GM23338 (cell line): Measurements from ENCODE around the gene DIP2C. TPM values are rescaled to one million over a fixed set of nuclear protein-coding genes. Genes with fewer than 3 reads are reported as not detected.

ENCODE experiments used
- ATAC-seq: fragments of 200-7000 bp; cut with Tn5 transposase; 3 replicates; pipeline ENCODE4 v1.9.1; 2020
- DNase-seq: peaks from one replicate; pipeline ENCODE4 v3.0.0-alpha.2; 2015; ENCODE audit warnings: low spot score
- H2AFZ ChIP-seq: fragments of 200-600 bp; sonication (generic); 2 replicates; pipeline ENCODE4 v1.8.0; 2016; ENCODE audit warnings: antibody characterized with exemption, mild to moderate bottlenecking, moderate library complexity
- H3F3A ChIP-seq: fragments of 200-600 bp; sonication (generic); replicated peaks from 2 replicates; pipeline ENCODE4 v1.8.0; 2017; ENCODE audit warnings: antibody characterized with exemption, mixed run types, low read depth
- H3K27ac ChIP-seq: fragments of 200-600 bp; sonication (generic); 2 replicates; pipeline ENCODE4 v1.6.1; 2016; ENCODE audit warnings: low read depth
- H3K27me3 ChIP-seq: fragments of 200-600 bp; sonication (generic); 2 replicates; pipeline ENCODE4 v1.8.0; 2016; ENCODE audit warnings: mild to moderate bottlenecking, mixed run types, moderate library complexity; ENCODE audit not compliant: insufficient read depth
- H3K36me3 ChIP-seq: fragments of 200-600 bp; sonication (generic); 2 replicates; pipeline ENCODE4 v1.8.0; 2016; ENCODE audit warnings: mild to moderate bottlenecking; ENCODE audit not compliant: insufficient read depth
- H3K4me1 ChIP-seq: fragments of 200-600 bp; sonication (generic); 2 replicates; pipeline ENCODE4 v1.8.0; 2016; ENCODE audit warnings: mild to moderate bottlenecking, moderate library complexity; ENCODE audit not compliant: insufficient read depth
- H3K4me2 ChIP-seq: fragments of 200-600 bp; sonication (generic); 2 replicates; pipeline ENCODE4 v1.7.1; 2017; ENCODE audit warnings: mixed run types
- H3K4me3 ChIP-seq: fragments of 200-600 bp; sonication (generic); 2 replicates; pipeline ENCODE4 v1.6.1; 2016; ENCODE audit warnings: mixed run types
- H3K79me2 ChIP-seq: fragments of 200-600 bp; sonication (generic); replicated peaks from 2 replicates; pipeline ENCODE4 v1.8.0; 2017; ENCODE audit warnings: mild to moderate bottlenecking; ENCODE audit not compliant: insufficient read depth
- H3K9me2 ChIP-seq: fragments of 200-600 bp; sonication (generic); 2 replicates; pipeline ENCODE4 v1.8.0; 2017; ENCODE audit not compliant: insufficient read depth
- H4K20me1 ChIP-seq: fragments of 200-600 bp; sonication (generic); replicated peaks from 2 replicates; pipeline ENCODE4 v1.8.0; 2017; ENCODE audit warnings: mild to moderate bottlenecking; ENCODE audit not compliant: insufficient read depth
- H3K27ac Mint-ChIP-seq: 2 replicates; pipeline ENCODE4 v1.8.0; 2020; ENCODE audit warnings: inconsistent platforms, mild to moderate bottlenecking, moderate library complexity, mixed read lengths
- H3K27me3 Mint-ChIP-seq: 3 replicates; pipeline ENCODE4 v1.8.0; 2022; ENCODE audit warnings: low read depth, mild to moderate bottlenecking, moderate library complexity, mixed read lengths, inconsistent platforms; ENCODE audit not compliant: insufficient read depth, poor library complexity
- H3K36me3 Mint-ChIP-seq: 3 replicates; pipeline ENCODE4 v1.8.0; 2021; ENCODE audit warnings: low read depth, mild to moderate bottlenecking, inconsistent platforms, moderate library complexity, mixed read lengths
- H3K4me1 Mint-ChIP-seq: 3 replicates; pipeline ENCODE4 v1.8.0; 2020; ENCODE audit warnings: mild to moderate bottlenecking, inconsistent platforms, mixed read lengths
- H3K4me3 Mint-ChIP-seq: 3 replicates; pipeline ENCODE4 v1.8.0; 2021; ENCODE audit warnings: moderate library complexity, mild to moderate bottlenecking, inconsistent platforms, mixed read lengths
- H3K9me3 Mint-ChIP-seq: 3 replicates; pipeline ENCODE4 v1.8.0; 2020; ENCODE audit warnings: moderate library complexity, mild to moderate bottlenecking, inconsistent platforms, mixed read lengths
- CREB1 ChIP-seq: fragments of 250-450 bp; sonication (Bioruptor Pico); IDR thresholded peaks from 2 replicates; pipeline ENCODE4 v1.5.0; 2020; ENCODE audit warnings: low read depth, mild to moderate bottlenecking, moderate library complexity
- EZH2 ChIP-seq: fragments of 200-600 bp; sonication (generic); IDR thresholded peaks from one replicate; pipeline ENCODE4 v1.8.0; 2017; ENCODE audit warnings: antibody characterized with exemption, mild to moderate bottlenecking, low read depth; ENCODE audit not compliant: unreplicated experiment
- EZH2phosphoT487 ChIP-seq: fragments of 200-600 bp; sonication (generic); IDR thresholded peaks from one replicate; pipeline ENCODE4 v1.8.1; 2018; ENCODE audit warnings: antibody characterized with exemption; ENCODE audit not compliant: unreplicated experiment
- JUNB ChIP-seq: IDR thresholded peaks from one replicate; pipeline ENCODE4 v1.6.1; 2016; ENCODE audit warnings: antibody characterized with exemption; ENCODE audit not compliant: unreplicated experiment
- NANOG ChIP-seq: IDR thresholded peaks from 2 replicates; pipeline ENCODE4 v1.6.1; 2016; ENCODE audit warnings: antibody characterized with exemption, borderline replicate concordance
- POLR2AphosphoS5 ChIP-seq: IDR thresholded peaks from 2 replicates; pipeline ENCODE4 v1.6.1; 2016; ENCODE audit warnings: antibody characterized with exemption, low read depth
- STAT1 ChIP-seq: IDR thresholded peaks from one replicate; pipeline ENCODE4 v1.6.1; 2016; ENCODE audit warnings: antibody characterized with exemption; ENCODE audit not compliant: unreplicated experiment
- ZNF331 ChIP-seq: fragments of 250-450 bp; sonication (Bioruptor Pico); IDR thresholded peaks from 2 replicates; pipeline ENCODE4 v1.5.0; 2020; ENCODE audit warnings: low read depth, mild to moderate bottlenecking, moderate library complexity
- polyA plus RNA-seq: library from polyadenylated mRNA; unstranded; fragments of >200 nt; fragmentation: Nextera tagmentation; extraction: Ambion mirVana; gene quantifications from 2 replicates; pipeline ENCODE4 v1.2.1, GENCODE V29; 2016
- total RNA-seq: library from RNA; depleted of rRNA; stranded (reverse); fragments of >200 nt; shearing (Covaris generic); gene quantifications from 2 replicates; pipeline ENCODE4 v1.2.3, GENCODE V29; 2014
- TF ChIP-seq, protein P1 (sequence below): IDR thresholded peaks from 2 replicates; pipeline ENCODE4 v1.6.1; 2016; ENCODE audit warnings: antibody characterized with exemption
- TF ChIP-seq, protein P2 (sequence below), 2 experiments: fragments of 200-600 bp in 1 of 2; sonication (generic) in 1 of 2; conservative IDR thresholded peaks; 2 replicates each; pipeline versions ENCODE4 v1.5.1 to v1.6.1; 2016 to 2017; ENCODE audit warnings: antibody characterized with exemption in 2 of 2, low read depth in 2 of 2, mild to moderate bottlenecking in 2 of 2, moderate library complexity in 1 of 2
- TF ChIP-seq, protein P3 (sequence below): fragments of 250-450 bp; sonication (Bioruptor Pico); IDR thresholded peaks from 2 replicates; pipeline ENCODE4 v1.5.0; 2020; ENCODE audit warnings: mild to moderate bottlenecking, moderate library complexity

DIP2C gene
- total and polyA plus RNA-seq, 2 experiments from 2014 or later = 5.1 to 7.7 TPM

DNA sequence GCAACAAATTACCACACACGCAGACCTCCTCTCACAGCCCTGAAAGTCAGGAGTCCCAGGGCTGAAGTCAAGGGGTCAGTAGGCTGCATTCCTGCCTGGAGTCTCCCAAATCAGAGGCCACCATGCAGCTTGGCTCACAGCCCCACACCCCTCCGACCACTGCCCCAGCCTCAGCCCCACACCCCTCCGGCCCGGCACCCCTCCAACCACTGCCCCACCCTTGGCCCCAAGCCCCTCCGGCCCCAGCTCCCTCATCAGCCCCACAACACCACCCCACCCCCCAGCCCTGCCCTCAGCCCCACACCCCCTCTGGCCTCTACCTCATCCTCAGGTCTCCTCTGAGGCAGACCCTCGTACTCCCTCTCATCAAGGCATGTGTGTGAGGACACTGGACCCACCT lies 85.7 kb downstream of the DIP2C start:
- Mint-ChIP-seq H3K4me1 (peaks cover 37% of the 10 kb centered on the region), H3K27ac (no peak overlapping the region), H3K27me3 (peaks cover 2% of the 10 kb centered on the region), H3K9me3 (no peaks in the 10 kb centered on the region; the same call in 2 of the 3 replicates), H3K4me3 (no peak overlapping the region), H3K36me3 (no peaks in the 10 kb centered on the region)
- H3F3A ChIP-seq = no peaks in the 10 kb centered on the region
- H3K4me3 ChIP-seq = no peak overlapping the region
- peak; percentile 12; the same call in 1 of the 3 replicates for ATAC-seq
- H3K4me2 ChIP-seq = no peak overlapping the region
- no peaks in the 10 kb centered on the region; the same call in 1 of the 2 replicates for H3K4me1 ChIP-seq
- no peak overlapping the region for H3K27ac ChIP-seq
- H3K79me2 ChIP-seq = peaks cover 23% of the 10 kb centered on the region
- no peak for DNase-seq
- peaks cover 3% of the 10 kb centered on the region for H4K20me1 ChIP-seq
- H3K27me3 ChIP-seq = no peaks in the 10 kb centered on the region
- H2AFZ ChIP-seq = no peak overlapping the region
- TF ChIP-seq STAT1 (no peak), NANOG (no peak), JUNB (no peak), EZH2phosphoT487 (no peak), CREB1 (CRISPR knock-in tag) (no peak), ZNF331 (CRISPR knock-in tag) (no peak), POLR2AphosphoS5 (no peak), EZH2 (no peak)
- TF ChIP-seq, protein P1, sequence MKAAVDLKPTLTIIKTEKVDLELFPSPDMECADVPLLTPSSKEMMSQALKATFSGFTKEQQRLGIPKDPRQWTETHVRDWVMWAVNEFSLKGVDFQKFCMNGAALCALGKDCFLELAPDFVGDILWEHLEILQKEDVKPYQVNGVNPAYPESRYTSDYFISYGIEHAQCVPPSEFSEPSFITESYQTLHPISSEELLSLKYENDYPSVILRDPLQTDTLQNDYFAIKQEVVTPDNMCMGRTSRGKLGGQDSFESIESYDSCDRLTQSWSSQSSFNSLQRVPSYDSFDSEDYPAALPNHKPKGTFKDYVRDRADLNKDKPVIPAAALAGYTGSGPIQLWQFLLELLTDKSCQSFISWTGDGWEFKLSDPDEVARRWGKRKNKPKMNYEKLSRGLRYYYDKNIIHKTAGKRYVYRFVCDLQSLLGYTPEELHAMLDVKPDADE = no peak
- TF ChIP-seq, protein P2, sequence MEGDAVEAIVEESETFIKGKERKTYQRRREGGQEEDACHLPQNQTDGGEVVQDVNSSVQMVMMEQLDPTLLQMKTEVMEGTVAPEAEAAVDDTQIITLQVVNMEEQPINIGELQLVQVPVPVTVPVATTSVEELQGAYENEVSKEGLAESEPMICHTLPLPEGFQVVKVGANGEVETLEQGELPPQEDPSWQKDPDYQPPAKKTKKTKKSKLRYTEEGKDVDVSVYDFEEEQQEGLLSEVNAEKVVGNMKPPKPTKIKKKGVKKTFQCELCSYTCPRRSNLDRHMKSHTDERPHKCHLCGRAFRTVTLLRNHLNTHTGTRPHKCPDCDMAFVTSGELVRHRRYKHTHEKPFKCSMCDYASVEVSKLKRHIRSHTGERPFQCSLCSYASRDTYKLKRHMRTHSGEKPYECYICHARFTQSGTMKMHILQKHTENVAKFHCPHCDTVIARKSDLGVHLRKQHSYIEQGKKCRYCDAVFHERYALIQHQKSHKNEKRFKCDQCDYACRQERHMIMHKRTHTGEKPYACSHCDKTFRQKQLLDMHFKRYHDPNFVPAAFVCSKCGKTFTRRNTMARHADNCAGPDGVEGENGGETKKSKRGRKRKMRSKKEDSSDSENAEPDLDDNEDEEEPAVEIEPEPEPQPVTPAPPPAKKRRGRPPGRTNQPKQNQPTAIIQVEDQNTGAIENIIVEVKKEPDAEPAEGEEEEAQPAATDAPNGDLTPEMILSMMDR (conservative IDR thresholded peaks at IDR 0.05; ENCODE audit: low read depth in 2 of 2) = no peak
- TF ChIP-seq, protein P3, sequence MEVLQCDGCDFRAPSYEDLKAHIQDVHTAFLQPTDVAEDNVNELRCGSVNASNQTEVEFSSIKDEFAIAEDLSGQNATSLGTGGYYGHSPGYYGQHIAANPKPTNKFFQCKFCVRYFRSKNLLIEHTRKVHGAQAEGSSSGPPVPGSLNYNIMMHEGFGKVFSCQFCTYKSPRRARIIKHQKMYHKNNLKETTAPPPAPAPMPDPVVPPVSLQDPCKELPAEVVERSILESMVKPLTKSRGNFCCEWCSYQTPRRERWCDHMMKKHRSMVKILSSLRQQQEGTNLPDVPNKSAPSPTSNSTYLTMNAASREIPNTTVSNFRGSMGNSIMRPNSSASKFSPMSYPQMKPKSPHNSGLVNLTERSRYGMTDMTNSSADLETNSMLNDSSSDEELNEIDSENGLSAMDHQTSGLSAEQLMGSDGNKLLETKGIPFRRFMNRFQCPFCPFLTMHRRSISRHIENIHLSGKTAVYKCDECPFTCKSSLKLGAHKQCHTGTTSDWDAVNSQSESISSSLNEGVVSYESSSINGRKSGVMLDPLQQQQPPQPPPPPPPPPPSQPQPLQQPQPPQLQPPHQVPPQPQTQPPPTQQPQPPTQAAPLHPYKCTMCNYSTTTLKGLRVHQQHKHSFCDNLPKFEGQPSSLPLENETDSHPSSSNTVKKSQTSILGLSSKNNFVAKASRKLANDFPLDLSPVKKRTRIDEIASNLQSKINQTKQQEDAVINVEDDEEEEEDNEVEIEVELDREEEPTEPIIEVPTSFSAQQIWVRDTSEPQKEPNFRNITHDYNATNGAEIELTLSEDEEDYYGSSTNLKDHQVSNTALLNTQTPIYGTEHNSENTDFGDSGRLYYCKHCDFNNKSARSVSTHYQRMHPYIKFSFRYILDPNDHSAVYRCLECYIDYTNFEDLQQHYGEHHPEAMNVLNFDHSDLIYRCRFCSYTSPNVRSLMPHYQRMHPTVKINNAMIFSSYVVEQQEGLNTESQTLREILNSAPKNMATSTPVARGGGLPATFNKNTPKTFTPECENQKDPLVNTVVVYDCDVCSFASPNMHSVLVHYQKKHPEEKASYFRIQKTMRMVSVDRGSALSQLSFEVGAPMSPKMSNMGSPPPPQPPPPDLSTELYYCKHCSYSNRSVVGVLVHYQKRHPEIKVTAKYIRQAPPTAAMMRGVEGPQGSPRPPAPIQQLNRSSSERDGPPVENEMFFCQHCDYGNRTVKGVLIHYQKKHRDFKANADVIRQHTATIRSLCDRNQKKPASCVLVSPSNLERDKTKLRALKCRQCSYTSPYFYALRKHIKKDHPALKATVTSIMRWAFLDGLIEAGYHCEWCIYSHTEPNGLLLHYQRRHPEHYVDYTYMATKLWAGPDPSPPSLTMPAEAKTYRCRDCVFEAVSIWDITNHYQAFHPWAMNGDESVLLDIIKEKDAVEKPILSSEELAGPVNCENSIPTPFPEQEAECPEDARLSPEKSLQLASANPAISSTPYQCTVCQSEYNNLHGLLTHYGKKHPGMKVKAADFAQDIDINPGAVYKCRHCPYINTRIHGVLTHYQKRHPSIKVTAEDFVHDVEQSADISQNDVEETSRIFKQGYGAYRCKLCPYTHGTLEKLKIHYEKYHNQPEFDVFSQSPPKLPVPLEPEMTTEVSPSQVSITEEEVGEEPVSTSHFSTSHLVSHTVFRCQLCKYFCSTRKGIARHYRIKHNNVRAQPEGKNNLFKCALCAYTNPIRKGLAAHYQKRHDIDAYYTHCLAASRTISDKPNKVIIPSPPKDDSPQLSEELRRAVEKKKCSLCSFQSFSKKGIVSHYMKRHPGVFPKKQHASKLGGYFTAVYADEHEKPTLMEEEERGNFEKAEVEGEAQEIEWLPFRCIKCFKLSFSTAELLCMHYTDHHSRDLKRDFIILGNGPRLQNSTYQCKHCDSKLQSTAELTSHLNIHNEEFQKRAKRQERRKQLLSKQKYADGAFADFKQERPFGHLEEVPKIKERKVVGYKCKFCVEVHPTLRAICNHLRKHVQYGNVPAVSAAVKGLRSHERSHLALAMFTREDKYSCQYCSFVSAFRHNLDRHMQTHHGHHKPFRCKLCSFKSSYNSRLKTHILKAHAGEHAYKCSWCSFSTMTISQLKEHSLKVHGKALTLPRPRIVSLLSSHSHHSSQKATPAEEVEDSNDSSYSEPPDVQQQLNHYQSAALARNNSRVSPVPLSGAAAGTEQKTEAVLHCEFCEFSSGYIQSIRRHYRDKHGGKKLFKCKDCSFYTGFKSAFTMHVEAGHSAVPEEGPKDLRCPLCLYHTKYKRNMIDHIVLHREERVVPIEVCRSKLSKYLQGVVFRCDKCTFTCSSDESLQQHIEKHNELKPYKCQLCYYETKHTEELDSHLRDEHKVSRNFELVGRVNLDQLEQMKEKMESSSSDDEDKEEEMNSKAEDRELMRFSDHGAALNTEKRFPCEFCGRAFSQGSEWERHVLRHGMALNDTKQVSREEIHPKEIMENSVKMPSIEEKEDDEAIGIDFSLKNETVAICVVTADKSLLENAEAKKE = no peak
- no peaks in the 10 kb centered on the region for H3K36me3 ChIP-seq
- no peaks in the 10 kb centered on the region for H3K9me2 ChIP-seq
